UCSD-AML1 (cell line): ENCODE results near the gene PHC3.
"Not testable (repeated sequence)": the region's sequence is repeated elsewhere in the genome, so short reads cannot be mapped to it uniquely, and the experiment has no call there.

Experiments used
- DNase-seq: peaks from one replicate; lab custom pipeline; 2025; ENCODE audit not compliant: unreplicated experiment; lab: John Stamatoyannopoulos, UW

The PHC3 gene

GRCh38 chr3:170130532-170130931 lies 51.0 kb downstream of the PHC3 start:
- DNase-seq, result no peak

GRCh38 chr3:170128977-170129431 lies 52.5 kb downstream of the PHC3 start:
- no peak for DNase-seq

- DNase-seq, result no peak
Measured at GRCh38 chr3:170128259-170128976, 53.1 kb downstream of the PHC3 start.

GRCh38 chr3:170117134-170117533 lies 64.4 kb downstream of the PHC3 start:
- DNase-seq, result no peak

- not testable (repeated sequence) for DNase-seq
Measured at GRCh38 chr3:170114165-170114564, 67.4 kb downstream of the PHC3 start.

- no peak for DNase-seq
Measured at GRCh38 chr3:170111147-170111771, 70.3 kb downstream of the PHC3 start.

- DNase-seq, result no peak
Measured at GRCh38 chr3:170109579-170110293, 71.8 kb downstream of the PHC3 start.

GRCh38 chr3:170108955-170109354 lies 72.6 kb downstream of the PHC3 start:
- no peak for DNase-seq

- DNase-seq, result no peak
Measured at GRCh38 chr3:170107941-170108340, 73.6 kb downstream of the PHC3 start.

GRCh38 chr3:170102431-170102830 lies 79.1 kb downstream of the PHC3 start:
- no peak for DNase-seq

GRCh38 chr3:170100944-170101343 lies 80.6 kb downstream of the PHC3 start:
- DNase-seq, result no peak

GRCh38 chr3:170098753-170099152 lies 82.8 kb downstream of the PHC3 start:
- no peak for DNase-seq

- DNase-seq, result no peak
Measured at GRCh38 chr3:170096342-170096741, 85.2 kb downstream of the PHC3 start.

GRCh38 chr3:170095771-170096170 lies 85.8 kb downstream of the PHC3 start:
- no peak for DNase-seq

- no peak for DNase-seq
Measured at GRCh38 chr3:170092907-170093306, 88.6 kb downstream of the PHC3 start.

GRCh38 chr3:170090601-170090981 lies 90.9 kb downstream of the PHC3 start:
- DNase-seq, result no peak

GRCh38 chr3:170089862-170090600 lies 91.5 kb downstream of the PHC3 start:
- DNase-seq, result no peak

- no peak for DNase-seq
Measured at GRCh38 chr3:170085396-170085795, 96.1 kb downstream of the PHC3 start.

GRCh38 chr3:170083343-170083742 lies 98.2 kb downstream of the PHC3 start:
- no peak for DNase-seq

GRCh38 chr3:170081079-170081741 lies 100.3 kb downstream of the PHC3 start:
- no peak for DNase-seq

- no peak for DNase-seq
Measured at GRCh38 chr3:170080605-170081004, 100.9 kb downstream of the PHC3 start.
